ENCODE measurements around the gene ANAPC15. TPM values are rescaled to one million over a fixed set of nuclear protein-coding genes. Genes with fewer than 3 reads are reported as not detected.
A peak's percentile ranks its signal among the peaks of the same experiment; 100 is the strongest.

Gene ANAPC15
- polyA plus RNA-seq, 3 donors, result 92.6 to 112 (median 94.8) TPM

- H4K20me1 ChIP-seq (ENCODE audit: insufficient read depth, low read length), result no peaks in the 10 kb centered on the region
- DNase-seq, result peak; percentile 52 to 75 (median 54)
- peaks cover 92% of the 10 kb centered on the region for H3K79me2 ChIP-seq (ENCODE audit: insufficient read depth, low read length)
- H3K4me2 ChIP-seq (replicated peaks; ENCODE audit: extremely low read depth, low read length, poor library complexity, severe bottlenecking), result peak overlapping the region; percentile 79
- H3K36me3 Mint-ChIP-seq, result peaks cover 13 to 27% of the 10 kb centered on the region in 2 donors
- H3K27me3 ChIP-seq (ENCODE audit: control insufficient read depth in 2 of 2, insufficient read depth in 2 of 2, low read length in 2 of 2), result no peaks in the 10 kb centered on the region
- H2AFZ ChIP-seq (ENCODE audit: insufficient read depth, low read depth, low read length, poor library complexity, severe bottlenecking), result peak overlapping the region; percentile 65
- H3K9me3 Mint-ChIP-seq, result no peaks in the 10 kb centered on the region
- H3K27ac Mint-ChIP-seq, result peak overlapping the region; percentile 97 to 99 (median 99)
- H3K9ac ChIP-seq (ENCODE audit: insufficient read depth, low read length, poor library complexity, severe bottlenecking), result peak overlapping the region; percentile 66
- no peaks in the 10 kb centered on the region for H3K9me3 ChIP-seq (replicated peaks in 1 of 2; ENCODE audit: control insufficient read depth in 1 of 2, insufficient read depth in 1 of 2, low read length in 2 of 2)
- no peak for TF ChIP-seq CTCF (IDR thresholded peaks at IDR 0.05)
- H3K4me1 Mint-ChIP-seq, result peaks cover 60% of the 10 kb centered on the region
- H3K27me3 Mint-ChIP-seq (ENCODE audit: low read depth in 3 of 3), result no peaks in the 10 kb centered on the region
- H3K4me3 ChIP-seq (replicated peaks in 1 of 3; ENCODE audit: low read depth in 2 of 3, low read length in 3 of 3), result peak overlapping the region; percentile 0 to 61 (median 40)
- H3K36me3 ChIP-seq (replicated peaks in 1 of 2; ENCODE audit: control insufficient read depth in 1 of 2, insufficient read depth in 2 of 2, low read length in 2 of 2), result peaks cover 7 to 28% of the 10 kb centered on the region in 2 donors
- H3K27ac ChIP-seq (ENCODE audit: low read depth in 1 of 2, low read length in 2 of 2), result peak overlapping the region; percentile 88 to 96
- H3K4me1 ChIP-seq (ENCODE audit: control insufficient read depth in 1 of 2, insufficient read depth in 2 of 2, low read length in 2 of 2), result peaks cover 50 to 64% of the 10 kb centered on the region in 2 donors
- intact Hi-C loops (cut with micrococcal nuclease), result loop anchor here in 1 of 2 donors (5.0 kb wide), 1 partner anchor 37 kb away; no protein-coding TSS in a partner anchor
- peak overlapping the region; percentile 49 to 92 for H3K4me3 Mint-ChIP-seq
These were observed 43.3 kb downstream of the ANAPC15 start for GRCh38 chr11:72069200-72069599.

GRCh38 chr11:72067676-72068075 is 44.8 kb downstream of the ANAPC15 start:
- H3K4me2 ChIP-seq (replicated peaks; ENCODE audit: extremely low read depth, low read length, poor library complexity, severe bottlenecking), result no peak overlapping the region
- DNase-seq, result no peak
- Mint-ChIP-seq H3K9me3 (no peaks in the 10 kb centered on the region), H3K4me1 (peaks cover 56% of the 10 kb centered on the region), H3K4me3 (peak overlapping the region in 1 of 2 donors; percentile 17), H3K27me3 (ENCODE audit: low read depth in 3 of 3) (no peaks in the 10 kb centered on the region), H3K36me3 (peaks cover 13 to 31% of the 10 kb centered on the region in 2 donors), H3K27ac (peak overlapping the region; percentile 57 to 99 (median 80))
- H3K27me3 ChIP-seq (ENCODE audit: control insufficient read depth in 2 of 2, insufficient read depth in 2 of 2, low read length in 2 of 2), result no peaks in the 10 kb centered on the region
- no peak overlapping the region for H3K9ac ChIP-seq (ENCODE audit: insufficient read depth, low read length, poor library complexity, severe bottlenecking)
- H3K4me1 ChIP-seq (ENCODE audit: control insufficient read depth in 1 of 2, insufficient read depth in 2 of 2, low read length in 2 of 2), result peaks cover 50 to 61% of the 10 kb centered on the region in 2 donors
- no peak overlapping the region for H2AFZ ChIP-seq (ENCODE audit: insufficient read depth, low read depth, low read length, poor library complexity, severe bottlenecking)
- H3K9me3 ChIP-seq (replicated peaks in 1 of 2; ENCODE audit: control insufficient read depth in 1 of 2, insufficient read depth in 1 of 2, low read length in 2 of 2), result no peaks in the 10 kb centered on the region
- TF ChIP-seq CTCF (IDR thresholded peaks at IDR 0.05), result no peak
- H3K36me3 ChIP-seq (replicated peaks in 1 of 2; ENCODE audit: control insufficient read depth in 1 of 2, insufficient read depth in 2 of 2, low read length in 2 of 2), result peaks cover 9 to 37% of the 10 kb centered on the region in 2 donors
- H3K27ac ChIP-seq (ENCODE audit: low read depth in 1 of 2, low read length in 2 of 2), result peak overlapping the region in 1 of 2 donors; percentile 96
- H3K4me3 ChIP-seq (replicated peaks in 1 of 3; ENCODE audit: low read depth in 2 of 3, low read length in 3 of 3), result no peak overlapping the region
- peaks cover 90% of the 10 kb centered on the region for H3K79me2 ChIP-seq (ENCODE audit: insufficient read depth, low read length)
- intact Hi-C loops (cut with micrococcal nuclease), result loop anchor here in 1 of 2 donors (5.0 kb wide), 1 partner anchor 35 kb away; no protein-coding TSS in a partner anchor
- H4K20me1 ChIP-seq (ENCODE audit: insufficient read depth, low read length), result no peaks in the 10 kb centered on the region
